Measurements from ENCODE around the gene MIB2.

- TF ChIP-seq CTCF (IDR thresholded peaks at IDR 0.05; ENCODE audit: poor library complexity, severe bottlenecking), result no peak
- no peak for TF ChIP-seq REST (IDR thresholded peaks at IDR 0.05; ENCODE audit: borderline replicate concordance)
- no peak for TF ChIP-seq POLR2AphosphoS5 (IDR thresholded peaks at IDR 0.05)
- no peak for TF ChIP-seq EZH2 (IDR thresholded peaks at IDR 0.05; ENCODE audit: borderline replicate concordance, insufficient read depth, low read length, poor library complexity, severe bottlenecking)
- no peak for TF ChIP-seq TAF1 (IDR thresholded peaks at IDR 0.05; ENCODE audit: low read depth)
- TF ChIP-seq MXI1 (conservative IDR thresholded peaks at IDR 0.05; ENCODE audit: poor library complexity, severe bottlenecking), result no peak
- TF ChIP-seq RAD21 (conservative IDR thresholded peaks at IDR 0.05), result no peak
Measured at GRCh38 chr1:1620433-1621139, 5.3 kb downstream of the MIB2 start.
